Heart left ventricle (tissue), 13 donors: Measurements from ENCODE around the gene C1orf50.

Experiments
- POLR2A ChIP-seq, 2 donors: fragments of 450-650 bp; IDR thresholded peaks; one replicate each; pipeline ENCODE4 v1.6.1; 2017; ENCODE audit warnings: antibody characterized with exemption in 2 of 2, mild to moderate bottlenecking in 2 of 2, moderate library complexity in 2 of 2
- TF ChIP-seq, protein P1 (sequence below), 12 donors: fragments of 200-600 bp; sonication (generic) in 4 of 12; IDR thresholded peaks; one replicate each; pipeline versions ENCODE4 v1.5.0 to v1.8.0; 2018 to 2022; ENCODE audit warnings: antibody characterized with exemption in 12 of 12, mild to moderate bottlenecking in 5 of 12
- donor health status: ischemic (EF 13 %, LVEDD 7.1; RV severe dilation, severe dysfunction).
- donor health status: DM: no; HTN: yes; CAD: no.
- donor health status: DM: no; HTN: no; CAD: no.
- donor health status: ischemic (EF 25% LVEDD 6.9; RV normal size, moderate dysfunction).
- donor health status: ischemic (EF 25% LVEDD 5.7; RV mildly dilated, moderate dysfunction).
- donor health status: ischemic (EF 35%, LVEDD 5.7; RV mildly dilated, moderate dysfunction).
- donor health status: nonischemic (EF 11% LVEDD 7.7; RV severe dilation, severe dysfunction).
- donor health status: DM: yes; HTN: yes; CAD: no.
- donor health status: PGD.
- donor health status: ischemic (EF 29% LVEDD 5.4; RV normal size, mild dysfunction).
- donor health status: nonischemic (EF 23%, LVEDD 6.1; RV moderate dilation, normal function).

DNA sequence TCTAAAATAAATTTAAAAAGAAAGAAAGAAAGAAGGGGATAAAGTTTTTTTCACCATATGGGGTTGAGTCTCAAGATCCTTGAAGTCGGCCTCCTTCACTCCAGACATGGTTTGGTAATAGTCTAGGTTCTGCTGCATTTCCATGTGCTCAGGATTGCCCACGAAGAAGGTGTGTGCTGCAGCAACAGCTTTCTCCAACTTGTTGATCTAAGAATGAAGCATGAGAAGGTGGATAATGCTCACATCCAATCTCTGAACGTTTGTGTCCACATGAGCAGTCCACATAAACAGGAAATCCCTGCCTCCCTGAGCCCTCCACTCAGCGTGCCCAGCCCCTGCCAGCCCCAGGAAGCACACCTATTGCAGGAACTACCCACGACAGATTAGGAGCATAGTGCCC, 4.8 kb upstream of the C1orf50 start:
- no peak for TF ChIP-seq POLR2A (IDR thresholded peaks at IDR 0.05)
- TF ChIP-seq, protein P1, sequence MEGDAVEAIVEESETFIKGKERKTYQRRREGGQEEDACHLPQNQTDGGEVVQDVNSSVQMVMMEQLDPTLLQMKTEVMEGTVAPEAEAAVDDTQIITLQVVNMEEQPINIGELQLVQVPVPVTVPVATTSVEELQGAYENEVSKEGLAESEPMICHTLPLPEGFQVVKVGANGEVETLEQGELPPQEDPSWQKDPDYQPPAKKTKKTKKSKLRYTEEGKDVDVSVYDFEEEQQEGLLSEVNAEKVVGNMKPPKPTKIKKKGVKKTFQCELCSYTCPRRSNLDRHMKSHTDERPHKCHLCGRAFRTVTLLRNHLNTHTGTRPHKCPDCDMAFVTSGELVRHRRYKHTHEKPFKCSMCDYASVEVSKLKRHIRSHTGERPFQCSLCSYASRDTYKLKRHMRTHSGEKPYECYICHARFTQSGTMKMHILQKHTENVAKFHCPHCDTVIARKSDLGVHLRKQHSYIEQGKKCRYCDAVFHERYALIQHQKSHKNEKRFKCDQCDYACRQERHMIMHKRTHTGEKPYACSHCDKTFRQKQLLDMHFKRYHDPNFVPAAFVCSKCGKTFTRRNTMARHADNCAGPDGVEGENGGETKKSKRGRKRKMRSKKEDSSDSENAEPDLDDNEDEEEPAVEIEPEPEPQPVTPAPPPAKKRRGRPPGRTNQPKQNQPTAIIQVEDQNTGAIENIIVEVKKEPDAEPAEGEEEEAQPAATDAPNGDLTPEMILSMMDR (IDR thresholded peaks at IDR 0.05) = no peak
